Measurements from ENCODE around the gene ATP1A4.
"Not testable (repeated sequence)": the region's sequence is repeated elsewhere in the genome, so short reads cannot be mapped to it uniquely, and the experiment has no call there.

The ATP1A4 gene

GRCh38 chr1:160124705-160125478 is 26.5 kb upstream of the ATP1A4 start:
- DNase-seq = no peak

- no peak for DNase-seq
These were observed 25.7 kb upstream of the ATP1A4 start for GRCh38 chr1:160125746-160126145.

- DNase-seq = not testable (repeated sequence)
These were observed 25.1 kb upstream of the ATP1A4 start for GRCh38 chr1:160126342-160126741.

GRCh38 chr1:160127381-160127780 is 24.0 kb upstream of the ATP1A4 start:
- DNase-seq = no peak

GRCh38 chr1:160127865-160128523 is 23.4 kb upstream of the ATP1A4 start:
- no peak for DNase-seq

GRCh38 chr1:160128636-160129035 is 22.8 kb upstream of the ATP1A4 start:
- no peak for DNase-seq

GRCh38 chr1:160129046-160129445 is 22.4 kb upstream of the ATP1A4 start:
- DNase-seq = no peak

GRCh38 chr1:160129558-160129957 is 21.8 kb upstream of the ATP1A4 start:
- no peak for DNase-seq

GRCh38 chr1:160129966-160130365 is 21.4 kb upstream of the ATP1A4 start:
- DNase-seq = no peak

GRCh38 chr1:160130486-160130885 is 20.9 kb upstream of the ATP1A4 start:
- DNase-seq = no peak

- DNase-seq = no peak
These were observed 20.5 kb upstream of the ATP1A4 start for GRCh38 chr1:160130939-160131338.

GRCh38 chr1:160131803-160132565 is 19.4 kb upstream of the ATP1A4 start:
- DNase-seq = no peak

GRCh38 chr1:160133990-160134770 is 17.2 kb upstream of the ATP1A4 start:
- DNase-seq = no peak

- no peak for DNase-seq
These were observed 16.4 kb upstream of the ATP1A4 start for GRCh38 chr1:160134791-160135572.

- DNase-seq = no peak
These were observed 15.1 kb upstream of the ATP1A4 start for GRCh38 chr1:160136121-160136925.

- no peak for DNase-seq
These were observed 14.5 kb upstream of the ATP1A4 start for GRCh38 chr1:160136926-160137200.

- DNase-seq = no peak
These were observed 14.1 kb upstream of the ATP1A4 start for GRCh38 chr1:160137216-160137862.

GRCh38 chr1:160139840-160140239 is 11.6 kb upstream of the ATP1A4 start:
- DNase-seq = no peak

GRCh38 chr1:160143695-160144094 is 7.7 kb upstream of the ATP1A4 start:
- DNase-seq = no peak

GRCh38 chr1:160144921-160145320 is 6.5 kb upstream of the ATP1A4 start:
- DNase-seq = no peak

- DNase-seq = no peak
These were observed 5.3 kb upstream of the ATP1A4 start for GRCh38 chr1:160146107-160146506.

Data from activated CD4-positive, alpha-beta T cell treated with anti-CD3 and anti-CD28 coated beads, Interleukin-2, amount 50 U/mL, for 4 hours (primary cell).